GM21737 (cell line): ENCODE measurements around the gene GOLGA6A.
"Not testable (repeated sequence)": the region's sequence is repeated elsewhere in the genome, so short reads cannot be mapped to it uniquely, and the experiment has no call there.

ENCODE experiments used
- ATAC-seq: cut with Tn5 transposase; IDR thresholded peaks from one replicate; pipeline ENCODE4 v1.9.1; 2021; ENCODE audit warnings: mild to moderate bottlenecking, moderate library complexity; ENCODE audit not compliant: unreplicated experiment

GOLGA6A gene

GRCh38 chr15:74108611-74109010, 26.3 kb upstream of the GOLGA6A start:
- not testable (repeated sequence) for ATAC-seq

GRCh38 chr15:74108111-74108510, 25.8 kb upstream of the GOLGA6A start:
- ATAC-seq: no peak

GRCh38 chr15:74099963-74100733, 17.8 kb upstream of the GOLGA6A start:
- ATAC-seq: not testable (repeated sequence)

- not testable (repeated sequence) for ATAC-seq
Measured at GRCh38 chr15:74096753-74097474, 14.6 kb upstream of the GOLGA6A start.

- ATAC-seq: not testable (repeated sequence)
Measured at GRCh38 chr15:74095610-74096009, 13.3 kb upstream of the GOLGA6A start.

- ATAC-seq: not testable (repeated sequence)
Measured at GRCh38 chr15:74094567-74094966, 12.2 kb upstream of the GOLGA6A start.

- not testable (repeated sequence) for ATAC-seq
Measured at GRCh38 chr15:74075781-74076180, 6.6 kb downstream of the GOLGA6A start.

GRCh38 chr15:74072614-74073337, 9.6 kb downstream of the GOLGA6A start:
- not testable (repeated sequence) for ATAC-seq

- not testable (repeated sequence) for ATAC-seq
Measured at GRCh38 chr15:74072132-74072531, 10.2 kb downstream of the GOLGA6A start.

- ATAC-seq: not testable (repeated sequence)
Measured at GRCh38 chr15:74071645-74072044, 10.7 kb downstream of the GOLGA6A start.

- not testable (repeated sequence) for ATAC-seq
Measured at GRCh38 chr15:74065684-74066411, 16.5 kb downstream of the GOLGA6A start.

GRCh38 chr15:74064822-74065221, 17.5 kb downstream of the GOLGA6A start:
- ATAC-seq: not testable (repeated sequence)

GRCh38 chr15:74064183-74064582, 18.2 kb downstream of the GOLGA6A start:
- not testable (repeated sequence) for ATAC-seq

GRCh38 chr15:74063425-74064146, 18.8 kb downstream of the GOLGA6A start:
- ATAC-seq: not testable (repeated sequence)

GRCh38 chr15:74062671-74063070, 19.7 kb downstream of the GOLGA6A start:
- no peak for ATAC-seq

GRCh38 chr15:74062236-74062635, 20.1 kb downstream of the GOLGA6A start:
- ATAC-seq: no peak

- ATAC-seq: no peak
Measured at GRCh38 chr15:74060251-74060650, 22.1 kb downstream of the GOLGA6A start.

GRCh38 chr15:74059050-74059833, 23.1 kb downstream of the GOLGA6A start:
- not testable (repeated sequence) for ATAC-seq

GRCh38 chr15:74056330-74056729, 26.0 kb downstream of the GOLGA6A start:
- ATAC-seq: not testable (repeated sequence)
